HEK293 (cell line): ENCODE data around the gene ZNF618.

Experiments
- GLI4 ChIP-seq: fragments of 450-650 bp; formaldehyde crosslinking; IDR thresholded peaks from 2 replicates; pipeline ENCODE4 v1.5.1; 2016; ENCODE audit warnings: missing biosample characterization, missing genetic modification characterization
- ZNF629 ChIP-seq: fragments of 450-650 bp; formaldehyde crosslinking; IDR thresholded peaks from 2 replicates; pipeline ENCODE4 v1.5.1; 2017; ENCODE audit warnings: missing biosample characterization, missing genetic modification characterization
- ZNF670 ChIP-seq: fragments of 450-650 bp; formaldehyde crosslinking; IDR thresholded peaks from 2 replicates; pipeline ENCODE4 v1.5.1; 2016; ENCODE audit warnings: missing biosample characterization, missing genetic modification characterization, low read depth
- TF ChIP-seq, protein P1 (sequence below): fragments of 450-650 bp; formaldehyde crosslinking; IDR thresholded peaks from 2 replicates; pipeline ENCODE4 v1.5.1; 2016; ENCODE audit warnings: missing biosample characterization, missing genetic modification characterization
- TF ChIP-seq, protein P2 (sequence below): fragments of 450-650 bp; formaldehyde crosslinking; IDR thresholded peaks from 2 replicates; pipeline ENCODE4 v1.5.1; 2016; ENCODE audit warnings: missing biosample characterization, missing genetic modification characterization, low read depth
- TF ChIP-seq, protein P3 (sequence below): fragments of 450-650 bp; formaldehyde crosslinking; IDR thresholded peaks from 2 replicates; pipeline ENCODE4 v1.5.1; 2016; ENCODE audit warnings: missing biosample characterization, missing genetic modification characterization

DNA sequence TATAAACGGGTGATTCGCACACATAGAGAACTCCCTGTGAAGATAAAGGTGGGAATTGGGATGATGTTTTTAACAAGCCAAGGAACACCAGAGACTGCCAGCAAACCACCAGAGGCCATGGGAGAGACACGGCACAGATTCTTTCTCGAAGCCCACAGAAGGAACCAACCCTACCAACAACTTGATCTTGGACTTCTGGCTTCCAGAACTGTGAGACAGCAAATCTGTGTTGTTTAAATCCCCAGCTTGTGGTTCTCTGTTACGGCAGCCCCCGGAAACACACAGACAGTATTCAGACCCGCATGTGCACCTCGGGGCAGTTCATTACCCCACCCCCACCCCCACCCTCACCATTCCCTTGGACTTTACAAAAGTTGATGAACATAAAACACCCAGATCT is 189.2 kb downstream of the ZNF618 start:
- TF ChIP-seq ZNF629 (no peak), GLI4 (tag by site-specific recombination) (no peak), ZNF670 (no peak)
- TF ChIP-seq, protein P1, sequence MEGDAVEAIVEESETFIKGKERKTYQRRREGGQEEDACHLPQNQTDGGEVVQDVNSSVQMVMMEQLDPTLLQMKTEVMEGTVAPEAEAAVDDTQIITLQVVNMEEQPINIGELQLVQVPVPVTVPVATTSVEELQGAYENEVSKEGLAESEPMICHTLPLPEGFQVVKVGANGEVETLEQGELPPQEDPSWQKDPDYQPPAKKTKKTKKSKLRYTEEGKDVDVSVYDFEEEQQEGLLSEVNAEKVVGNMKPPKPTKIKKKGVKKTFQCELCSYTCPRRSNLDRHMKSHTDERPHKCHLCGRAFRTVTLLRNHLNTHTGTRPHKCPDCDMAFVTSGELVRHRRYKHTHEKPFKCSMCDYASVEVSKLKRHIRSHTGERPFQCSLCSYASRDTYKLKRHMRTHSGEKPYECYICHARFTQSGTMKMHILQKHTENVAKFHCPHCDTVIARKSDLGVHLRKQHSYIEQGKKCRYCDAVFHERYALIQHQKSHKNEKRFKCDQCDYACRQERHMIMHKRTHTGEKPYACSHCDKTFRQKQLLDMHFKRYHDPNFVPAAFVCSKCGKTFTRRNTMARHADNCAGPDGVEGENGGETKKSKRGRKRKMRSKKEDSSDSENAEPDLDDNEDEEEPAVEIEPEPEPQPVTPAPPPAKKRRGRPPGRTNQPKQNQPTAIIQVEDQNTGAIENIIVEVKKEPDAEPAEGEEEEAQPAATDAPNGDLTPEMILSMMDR (tag by site-specific recombination) = no peak
- TF ChIP-seq, protein P2, sequence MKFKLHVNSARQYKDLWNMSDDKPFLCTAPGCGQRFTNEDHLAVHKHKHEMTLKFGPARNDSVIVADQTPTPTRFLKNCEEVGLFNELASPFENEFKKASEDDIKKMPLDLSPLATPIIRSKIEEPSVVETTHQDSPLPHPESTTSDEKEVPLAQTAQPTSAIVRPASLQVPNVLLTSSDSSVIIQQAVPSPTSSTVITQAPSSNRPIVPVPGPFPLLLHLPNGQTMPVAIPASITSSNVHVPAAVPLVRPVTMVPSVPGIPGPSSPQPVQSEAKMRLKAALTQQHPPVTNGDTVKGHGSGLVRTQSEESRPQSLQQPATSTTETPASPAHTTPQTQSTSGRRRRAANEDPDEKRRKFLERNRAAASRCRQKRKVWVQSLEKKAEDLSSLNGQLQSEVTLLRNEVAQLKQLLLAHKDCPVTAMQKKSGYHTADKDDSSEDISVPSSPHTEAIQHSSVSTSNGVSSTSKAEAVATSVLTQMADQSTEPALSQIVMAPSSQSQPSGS (tag by site-specific recombination) = no peak
- TF ChIP-seq, protein P3, sequence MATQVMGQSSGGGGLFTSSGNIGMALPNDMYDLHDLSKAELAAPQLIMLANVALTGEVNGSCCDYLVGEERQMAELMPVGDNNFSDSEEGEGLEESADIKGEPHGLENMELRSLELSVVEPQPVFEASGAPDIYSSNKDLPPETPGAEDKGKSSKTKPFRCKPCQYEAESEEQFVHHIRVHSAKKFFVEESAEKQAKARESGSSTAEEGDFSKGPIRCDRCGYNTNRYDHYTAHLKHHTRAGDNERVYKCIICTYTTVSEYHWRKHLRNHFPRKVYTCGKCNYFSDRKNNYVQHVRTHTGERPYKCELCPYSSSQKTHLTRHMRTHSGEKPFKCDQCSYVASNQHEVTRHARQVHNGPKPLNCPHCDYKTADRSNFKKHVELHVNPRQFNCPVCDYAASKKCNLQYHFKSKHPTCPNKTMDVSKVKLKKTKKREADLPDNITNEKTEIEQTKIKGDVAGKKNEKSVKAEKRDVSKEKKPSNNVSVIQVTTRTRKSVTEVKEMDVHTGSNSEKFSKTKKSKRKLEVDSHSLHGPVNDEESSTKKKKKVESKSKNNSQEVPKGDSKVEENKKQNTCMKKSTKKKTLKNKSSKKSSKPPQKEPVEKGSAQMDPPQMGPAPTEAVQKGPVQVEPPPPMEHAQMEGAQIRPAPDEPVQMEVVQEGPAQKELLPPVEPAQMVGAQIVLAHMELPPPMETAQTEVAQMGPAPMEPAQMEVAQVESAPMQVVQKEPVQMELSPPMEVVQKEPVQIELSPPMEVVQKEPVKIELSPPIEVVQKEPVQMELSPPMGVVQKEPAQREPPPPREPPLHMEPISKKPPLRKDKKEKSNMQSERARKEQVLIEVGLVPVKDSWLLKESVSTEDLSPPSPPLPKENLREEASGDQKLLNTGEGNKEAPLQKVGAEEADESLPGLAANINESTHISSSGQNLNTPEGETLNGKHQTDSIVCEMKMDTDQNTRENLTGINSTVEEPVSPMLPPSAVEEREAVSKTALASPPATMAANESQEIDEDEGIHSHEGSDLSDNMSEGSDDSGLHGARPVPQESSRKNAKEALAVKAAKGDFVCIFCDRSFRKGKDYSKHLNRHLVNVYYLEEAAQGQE (tag by site-specific recombination) = no peak
